ENCODE data around the gene SASH1.

The SASH1 gene

DNA sequence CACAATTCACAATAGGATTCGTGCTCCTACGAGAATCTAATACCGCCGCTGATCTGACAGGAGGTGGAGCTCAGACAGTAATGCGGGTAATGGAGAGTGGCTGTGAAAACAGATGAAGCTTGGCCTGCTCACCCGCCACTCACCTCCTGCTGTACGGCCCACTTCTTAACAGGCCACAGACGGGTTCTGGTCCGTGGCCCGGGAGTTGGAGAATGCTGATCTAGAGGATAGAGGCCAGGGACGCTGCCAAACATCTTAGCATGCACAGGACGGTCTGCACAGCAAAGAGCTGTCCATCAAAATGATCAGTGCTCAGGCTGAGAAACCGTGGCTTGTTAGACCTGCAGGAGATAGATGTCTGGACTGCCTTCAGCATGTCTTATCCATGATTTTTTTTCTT is 186.4 kb downstream of the SASH1 start:
- DNase-seq, result no peak

DNA sequence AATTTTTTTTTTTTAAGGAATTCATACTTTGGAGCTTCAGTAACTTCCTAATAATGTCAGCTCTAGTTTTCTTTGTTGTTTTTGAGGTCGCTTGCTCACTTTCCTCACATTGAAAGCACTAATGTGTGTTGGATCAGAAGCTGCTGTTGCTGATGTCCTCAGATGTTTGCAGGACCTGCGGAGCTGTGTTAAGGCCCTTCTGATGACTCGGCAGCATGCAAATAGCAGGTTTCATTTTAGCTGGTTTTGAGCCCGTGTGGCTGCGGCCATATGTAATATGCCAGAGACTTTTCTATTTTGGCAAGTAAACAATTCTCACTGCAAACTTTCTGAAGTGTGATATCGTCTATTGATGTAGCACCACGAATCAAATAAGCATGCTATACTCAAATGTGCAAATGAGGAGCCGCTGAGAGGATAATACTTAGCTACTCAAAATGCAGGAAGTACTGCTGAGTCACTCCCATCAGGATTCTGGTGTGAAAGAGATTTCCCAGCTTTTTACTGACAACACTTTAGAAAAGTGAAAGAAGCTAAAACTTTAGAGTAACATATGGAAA is 187.8 kb downstream of the SASH1 start:
- no peak for DNase-seq

DNA sequence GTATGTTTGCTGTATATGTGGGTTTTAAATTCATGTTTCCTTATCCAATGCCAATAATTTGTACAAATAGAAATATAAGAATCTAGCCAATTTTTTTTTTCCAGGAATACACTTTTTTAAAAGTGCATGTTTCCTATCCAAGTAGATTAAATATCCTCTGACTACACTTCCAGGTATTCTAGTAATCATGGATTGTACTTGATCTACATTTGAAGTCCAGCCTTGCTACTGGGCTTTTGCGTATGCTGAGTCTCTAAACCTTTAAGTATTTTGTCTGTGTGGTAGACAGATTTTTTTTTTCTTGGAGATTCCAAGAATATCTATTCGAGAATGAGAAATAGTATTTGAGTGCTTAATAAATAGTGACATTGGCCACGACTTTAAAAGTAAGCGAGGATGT is 188.3 kb downstream of the SASH1 start:
- DNase-seq, result no peak

DNA sequence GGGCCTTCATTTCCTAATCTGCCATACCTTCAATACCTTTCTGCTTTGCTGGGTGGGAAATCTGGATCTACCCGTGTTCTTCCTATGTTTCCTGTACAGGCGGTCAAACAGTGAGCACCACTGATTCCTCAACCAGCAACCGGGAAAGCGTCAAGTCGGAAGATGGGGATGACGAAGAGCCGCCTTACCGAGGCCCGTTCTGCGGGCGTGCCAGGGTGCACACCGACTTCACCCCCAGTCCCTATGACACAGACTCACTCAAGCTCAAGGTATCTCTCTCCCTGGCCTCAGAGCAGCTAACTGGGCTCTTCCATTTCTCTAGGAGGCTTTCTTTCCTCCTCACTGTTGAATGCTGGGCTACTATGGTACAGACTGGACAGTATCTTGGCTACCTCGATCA is 190.1 kb downstream of the SASH1 start:
- DNase-seq, result no peak

DNA sequence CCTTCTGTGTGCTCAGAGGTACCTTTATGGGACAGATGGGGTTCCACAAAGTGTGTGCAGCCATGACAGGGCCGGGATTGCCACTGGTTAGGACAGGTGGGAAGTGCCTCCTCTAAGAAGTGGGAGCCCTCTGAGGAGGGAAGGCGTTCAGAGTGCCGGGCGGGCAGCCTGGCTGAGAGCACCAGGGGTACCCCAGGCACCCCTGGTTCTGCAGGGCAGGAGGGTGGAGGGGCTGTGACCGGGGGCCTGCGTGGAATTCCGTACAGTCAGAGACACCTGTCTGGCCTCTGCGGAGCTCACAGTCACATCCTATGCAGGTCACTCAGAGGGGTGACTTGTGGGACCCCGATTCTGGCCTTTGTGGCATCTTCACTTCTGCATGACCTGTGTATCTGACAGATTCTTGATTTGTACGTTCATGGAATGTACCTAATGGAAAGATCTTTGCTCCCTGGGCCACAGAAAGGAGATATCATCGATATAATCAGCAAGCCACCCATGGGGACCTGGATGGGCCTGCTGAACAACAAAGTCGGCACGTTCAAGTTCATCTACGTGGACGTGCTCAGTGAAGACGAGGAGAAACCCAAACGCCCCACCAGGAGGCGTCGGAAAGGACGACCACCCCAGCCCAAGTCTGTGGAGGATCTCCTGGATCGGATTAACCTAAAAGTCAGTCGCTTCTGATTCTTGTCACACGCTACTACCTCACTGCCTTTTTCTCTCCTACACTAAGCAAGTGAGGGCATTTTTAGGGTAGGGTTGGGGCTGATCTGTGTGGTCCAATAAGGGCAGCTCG is 190.9 kb downstream of the SASH1 start:
- DNase-seq, result no peak

DNA sequence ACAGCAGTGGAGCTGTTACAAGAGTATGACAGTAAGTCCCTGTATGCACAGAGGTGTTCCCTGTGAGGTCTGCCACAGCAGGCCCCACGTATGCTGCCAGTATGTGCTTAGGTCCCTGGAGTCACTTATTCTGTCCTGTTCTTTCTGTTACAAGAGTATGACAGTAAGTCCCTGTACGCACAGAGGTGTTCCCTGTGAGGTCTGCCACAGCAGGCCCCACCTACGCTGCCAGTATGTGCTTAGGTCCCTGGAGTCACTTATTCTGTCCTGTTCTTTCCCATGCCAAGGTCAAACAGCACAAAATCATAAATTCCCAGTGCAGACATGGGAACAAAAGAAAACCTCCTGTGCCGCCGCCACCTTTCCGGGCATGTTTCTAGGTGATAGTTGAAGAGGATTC is 192.2 kb downstream of the SASH1 start:
- DNase-seq, result no peak

DNA sequence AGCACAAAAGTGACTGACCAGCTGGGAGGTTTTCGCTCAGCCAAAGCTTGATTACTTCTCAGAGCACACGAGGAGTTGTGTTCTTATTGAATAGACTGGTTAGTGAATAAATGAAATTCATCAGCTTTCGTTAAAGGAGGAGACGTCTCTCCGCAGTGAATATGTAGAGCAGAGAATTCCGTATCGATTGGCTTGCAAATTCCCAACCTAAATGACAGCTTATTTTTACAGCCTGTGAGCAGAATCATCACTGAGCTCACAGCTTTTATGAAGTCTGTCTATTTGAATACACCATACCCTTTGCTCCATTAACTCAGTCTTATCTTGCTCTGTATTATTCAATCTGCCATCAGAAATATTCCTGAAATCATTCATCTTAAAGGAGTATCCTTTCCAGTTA is 192.7 kb downstream of the SASH1 start:
- DNase-seq, result no peak

DNA sequence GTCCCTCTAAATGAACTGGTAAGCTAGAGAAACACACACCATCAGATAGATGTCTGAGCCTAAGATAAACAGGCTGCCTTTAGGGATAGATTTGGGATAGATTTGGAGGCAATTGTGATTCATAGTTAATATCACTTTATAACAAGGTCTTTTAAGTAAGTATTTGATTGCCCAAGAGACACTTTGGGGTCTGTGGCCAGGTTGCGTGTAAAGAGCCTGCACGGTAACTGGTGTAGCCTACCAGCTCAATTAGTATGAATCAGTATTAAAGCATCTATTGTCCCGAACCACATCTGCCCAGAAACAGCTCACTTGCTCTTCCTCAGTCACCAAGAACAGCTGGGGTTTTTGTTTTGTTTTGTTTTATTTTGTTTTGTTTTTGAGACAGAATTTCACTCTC is 193.3 kb downstream of the SASH1 start:
- DNase-seq, result no peak

DNA sequence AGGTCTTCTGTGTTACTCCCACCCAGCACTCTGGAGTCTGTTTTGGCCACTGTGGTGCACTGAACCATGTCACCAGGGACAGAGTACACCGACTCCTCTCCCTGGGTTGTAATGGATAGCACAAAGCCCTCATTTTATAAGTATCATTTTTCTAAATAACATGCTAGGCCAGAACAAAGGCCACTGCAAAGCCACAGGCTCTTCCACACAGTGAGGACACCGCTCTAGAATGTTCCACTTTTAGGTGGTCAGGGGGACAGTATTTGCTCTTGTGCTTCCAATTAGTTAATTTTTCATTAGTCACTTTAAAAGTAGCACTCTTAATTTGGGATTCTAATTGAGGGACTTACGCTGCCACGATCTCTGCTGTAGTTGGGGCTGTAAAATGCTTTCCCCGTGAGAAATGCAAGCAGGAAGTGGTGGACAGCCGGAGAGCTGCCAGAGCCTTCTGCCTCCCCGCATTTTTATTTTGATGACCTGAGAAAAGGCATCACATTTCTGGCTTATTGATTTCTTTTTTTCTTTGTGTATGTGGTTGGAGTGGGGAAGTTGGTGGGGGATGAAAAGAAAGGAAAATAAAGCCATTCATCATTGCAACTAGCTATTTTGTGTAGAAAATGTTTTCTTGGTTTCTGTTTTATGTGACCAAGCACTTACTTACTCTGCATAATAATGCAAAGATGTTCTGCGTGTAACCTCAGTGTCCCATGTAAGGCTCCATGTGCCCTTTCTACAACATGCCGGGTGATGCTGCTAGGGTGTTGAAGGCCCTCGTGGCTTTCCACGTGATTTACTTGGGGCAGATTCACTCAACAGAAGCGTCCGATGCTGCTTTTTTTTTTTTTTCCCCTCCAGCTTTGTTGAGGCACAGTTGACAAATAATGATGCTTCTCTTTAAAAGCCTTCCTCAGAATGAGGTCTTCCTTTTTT is 195.9 kb downstream of the SASH1 start:
- no peak for DNase-seq

DNA sequence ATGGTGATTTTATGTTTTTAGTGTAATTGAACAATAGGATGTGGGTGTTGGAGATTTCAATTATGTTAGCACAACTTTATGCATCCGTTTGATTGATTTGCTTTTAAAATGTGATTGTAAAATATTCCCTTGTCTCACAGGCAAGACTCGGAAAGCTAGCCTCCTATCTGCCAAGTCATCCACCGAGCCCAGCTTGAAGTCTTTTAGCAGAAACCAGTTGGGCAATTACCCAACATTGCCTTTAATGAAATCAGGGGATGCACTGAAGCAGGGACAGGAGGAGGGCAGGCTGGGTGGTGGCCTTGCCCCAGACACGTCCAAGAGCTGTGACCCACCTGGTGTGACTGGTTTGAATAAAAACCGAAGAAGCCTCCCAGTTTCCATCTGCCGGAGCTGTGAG is 200.9 kb downstream of the SASH1 start:
- DNase-seq, result no peak

DNA sequence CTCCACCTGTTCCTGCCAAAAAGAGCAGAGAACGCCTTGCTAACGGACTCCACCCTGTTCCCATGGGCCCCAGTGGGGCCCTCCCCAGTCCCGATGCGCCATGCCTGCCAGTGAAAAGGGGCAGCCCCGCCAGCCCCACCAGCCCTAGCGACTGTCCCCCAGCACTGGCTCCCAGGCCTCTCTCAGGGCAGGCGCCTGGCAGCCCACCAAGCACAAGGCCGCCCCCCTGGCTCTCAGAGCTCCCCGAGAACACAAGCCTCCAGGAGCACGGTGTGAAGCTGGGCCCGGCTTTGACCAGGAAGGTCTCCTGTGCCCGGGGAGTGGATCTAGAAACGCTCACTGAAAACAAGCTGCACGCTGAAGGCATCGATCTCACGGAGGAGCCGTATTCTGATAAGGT is 201.8 kb downstream of the SASH1 start:
- DNase-seq, result no peak

DNA sequence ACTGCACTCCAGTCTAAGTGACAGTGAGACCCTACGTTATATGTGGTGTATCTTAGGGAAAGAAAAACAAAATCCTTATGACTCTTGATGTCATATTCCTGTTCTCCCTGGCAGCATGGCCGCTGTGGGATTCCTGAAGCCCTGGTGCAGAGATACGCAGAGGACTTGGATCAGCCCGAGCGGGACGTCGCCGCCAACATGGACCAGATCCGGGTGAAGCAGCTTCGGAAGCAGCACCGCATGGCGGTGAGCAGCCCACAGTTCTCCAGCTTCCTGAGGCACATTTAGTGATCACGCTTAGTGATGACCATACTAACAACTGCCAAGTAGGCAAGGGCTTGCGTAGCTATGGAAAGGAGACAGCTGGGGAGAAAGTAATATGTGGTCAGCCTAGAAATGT is 203.3 kb downstream of the SASH1 start:
- DNase-seq, result no peak

DNA sequence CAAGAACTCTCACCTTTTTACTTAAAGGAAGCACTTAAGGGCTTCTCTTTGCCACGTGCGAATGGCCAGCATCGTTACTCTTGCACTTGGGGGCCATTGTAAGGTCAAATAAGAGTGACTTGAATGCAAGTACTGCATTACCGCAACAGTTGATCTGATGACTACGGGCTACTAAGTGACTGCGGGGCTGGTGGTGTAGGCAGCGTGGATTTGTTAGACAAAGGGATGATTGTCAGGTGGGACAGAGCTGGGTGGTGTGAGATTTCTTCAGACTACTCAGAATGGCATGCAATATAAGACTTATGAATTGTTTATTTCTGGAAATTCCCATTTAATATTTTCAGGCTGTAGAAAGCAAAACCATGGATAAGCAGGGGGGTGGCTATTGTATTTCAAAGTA is 204.5 kb downstream of the SASH1 start:
- DNase-seq, result no peak

DNA sequence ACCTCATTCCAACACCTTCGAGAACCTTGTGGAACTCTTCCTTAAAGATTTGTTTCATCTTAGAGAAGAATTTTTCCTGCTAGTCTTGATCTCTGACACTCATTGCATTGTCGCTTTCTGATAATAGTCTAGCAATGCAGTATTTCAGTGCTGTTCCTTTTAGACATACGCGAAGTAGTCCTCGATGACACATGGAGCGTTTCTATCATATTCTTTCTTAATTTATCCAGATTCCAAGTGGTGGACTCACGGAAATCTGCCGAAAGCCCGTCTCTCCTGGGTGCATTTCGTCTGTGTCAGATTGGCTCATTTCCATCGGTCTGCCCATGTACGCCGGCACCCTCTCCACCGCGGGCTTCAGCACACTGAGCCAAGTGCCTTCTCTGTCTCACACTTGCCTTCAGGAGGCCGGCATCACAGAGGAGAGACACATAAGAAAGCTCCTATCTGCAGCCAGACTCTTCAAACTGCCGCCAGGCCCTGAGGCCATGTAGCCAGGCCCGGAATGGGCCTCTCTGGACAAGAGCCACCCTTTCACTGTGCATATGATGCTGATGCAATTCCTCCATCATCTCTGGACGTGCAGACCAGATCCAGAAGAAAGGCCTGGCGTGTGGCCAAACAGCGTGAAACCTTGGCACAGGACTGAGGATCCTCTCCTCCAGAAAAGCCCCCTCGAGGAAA is 205.6 kb downstream of the SASH1 start:
- DNase-seq, result no peak

DNA sequence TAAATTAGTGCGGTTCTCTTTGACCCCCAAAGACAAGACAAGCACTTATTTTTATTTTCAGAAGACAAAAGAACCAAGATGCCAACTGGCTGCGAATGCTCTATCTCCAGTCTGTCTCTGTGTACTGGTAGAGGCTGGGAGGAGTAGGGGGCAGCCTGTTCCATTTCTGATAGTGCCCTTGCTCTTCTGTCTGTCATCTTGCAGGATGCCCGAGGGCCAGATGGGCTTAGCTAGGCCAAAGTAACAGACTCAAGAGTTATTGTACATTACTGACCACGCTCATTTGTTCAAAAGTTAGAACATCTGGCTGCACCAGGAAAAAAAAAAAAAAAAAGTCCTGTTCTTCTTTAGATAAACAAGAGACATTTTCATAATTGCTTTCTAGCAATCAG is 206.1 kb downstream of the SASH1 start:
- no peak for DNase-seq

DNA sequence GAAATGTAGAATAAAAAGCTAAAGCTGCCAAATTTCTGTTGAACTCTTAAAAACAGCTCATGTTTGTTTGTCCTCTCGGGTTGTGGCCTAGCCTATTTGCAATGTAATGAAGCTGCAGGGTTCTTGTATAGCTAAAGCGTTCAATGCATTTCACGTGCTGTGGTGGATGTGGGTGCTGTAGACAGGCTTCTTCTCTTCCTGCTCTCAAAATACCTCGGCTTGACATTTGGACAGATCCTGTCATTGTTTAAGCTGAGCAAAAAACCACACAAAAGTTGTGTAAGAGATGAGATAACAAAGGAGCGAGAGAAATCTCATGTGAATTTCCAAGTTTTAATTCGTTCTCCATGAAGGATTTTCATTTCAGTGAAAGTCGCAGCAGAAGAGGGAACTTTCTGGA is 207.9 kb downstream of the SASH1 start:
- no peak for DNase-seq

DNA sequence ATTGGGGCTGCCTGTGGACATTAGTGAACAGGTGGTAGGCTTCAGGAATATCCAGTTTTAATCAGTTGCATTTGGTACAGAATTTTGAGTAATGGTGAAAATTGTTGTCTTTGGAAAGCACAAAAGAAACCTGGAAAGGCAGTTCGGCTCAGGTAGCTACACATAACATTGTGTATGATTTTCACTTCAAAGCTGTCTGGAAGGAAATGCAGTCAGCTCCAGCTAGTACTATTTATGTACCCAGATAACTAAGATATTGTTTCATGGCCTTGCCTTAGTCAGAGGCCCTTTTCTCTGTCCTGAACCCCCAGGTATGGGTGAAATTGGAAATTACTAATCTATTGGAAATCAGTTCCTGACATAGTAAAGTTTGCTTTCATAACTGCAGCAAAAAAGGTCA is 208.6 kb downstream of the SASH1 start:
- no peak for DNase-seq

DNA sequence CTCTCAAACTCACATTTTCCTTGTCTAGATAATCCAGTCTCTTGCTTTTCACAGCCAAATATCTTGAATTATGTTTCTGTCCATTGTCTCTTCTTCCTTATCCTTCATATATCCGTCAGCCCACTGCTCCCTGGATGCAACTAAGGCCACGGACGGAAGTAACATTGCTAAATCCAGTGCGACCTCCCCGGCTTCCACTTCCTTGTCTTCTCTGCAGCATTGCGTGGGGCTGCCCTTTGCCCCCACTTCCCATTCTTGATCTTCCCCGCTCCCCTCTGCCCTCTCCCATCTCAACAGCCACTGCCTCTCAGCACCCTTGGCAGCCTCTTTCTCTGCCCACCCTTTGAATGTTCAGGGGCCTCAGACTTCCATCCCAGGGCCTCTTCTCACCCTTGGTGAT is 213.8 kb downstream of the SASH1 start:
- DNase-seq, result no peak

DNA sequence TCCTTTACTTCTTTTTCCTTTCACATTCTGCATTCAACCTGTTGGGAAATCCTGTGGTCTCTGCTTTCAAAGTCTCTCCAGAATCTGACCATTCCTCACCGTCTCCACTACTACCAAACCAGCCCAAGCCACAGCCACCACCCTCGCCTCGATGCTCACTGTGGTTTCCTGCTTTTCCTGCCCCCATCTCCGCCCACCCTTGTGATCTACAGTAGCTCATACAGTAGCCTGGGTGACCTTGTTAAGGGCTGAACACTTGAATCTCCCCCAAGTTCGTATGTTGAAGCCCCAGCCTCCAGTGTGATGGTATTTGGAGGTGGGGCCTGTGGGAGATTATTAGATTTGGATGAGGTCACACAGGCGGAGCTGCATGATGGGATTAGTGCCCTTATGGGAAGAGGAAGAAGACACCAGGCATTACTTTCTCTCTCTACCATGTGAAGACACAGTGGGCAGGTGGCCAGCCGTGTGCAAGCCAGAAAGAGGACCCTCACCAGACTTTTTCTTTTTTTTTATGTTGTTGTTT is 215.2 kb downstream of the SASH1 start:
- peak; percentile 60 for DNase-seq

DNA sequence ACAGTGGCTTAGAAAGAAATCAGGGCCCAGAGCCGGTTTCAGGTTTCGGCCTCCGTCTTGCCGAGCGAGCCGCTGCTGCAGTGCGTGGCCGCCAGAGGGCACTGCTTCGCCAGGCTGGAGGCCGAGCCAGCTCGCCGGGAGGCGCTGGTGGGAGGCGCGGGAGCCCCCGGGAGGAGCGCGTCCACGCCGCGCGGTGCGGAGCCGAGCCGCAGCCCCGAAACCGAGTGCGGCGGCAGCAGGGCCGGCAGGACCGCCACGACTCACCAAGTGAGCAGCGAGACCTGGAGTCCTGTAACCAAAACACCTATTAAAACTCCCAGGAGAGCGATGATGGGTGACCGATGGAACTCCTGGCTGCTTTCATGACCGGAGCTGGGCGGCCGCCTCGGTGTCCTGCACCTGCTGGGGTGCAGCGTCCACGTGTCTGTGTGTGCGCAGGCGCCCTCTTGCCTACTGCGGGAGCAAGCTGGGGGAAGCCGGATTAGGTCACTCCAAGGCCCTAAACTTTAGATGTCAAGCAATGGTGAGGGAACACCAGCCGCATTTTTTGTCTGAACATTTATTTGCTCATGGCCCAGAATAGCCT is 217.3 kb downstream of the SASH1 start:
- DNase-seq, result no peak

DNA sequence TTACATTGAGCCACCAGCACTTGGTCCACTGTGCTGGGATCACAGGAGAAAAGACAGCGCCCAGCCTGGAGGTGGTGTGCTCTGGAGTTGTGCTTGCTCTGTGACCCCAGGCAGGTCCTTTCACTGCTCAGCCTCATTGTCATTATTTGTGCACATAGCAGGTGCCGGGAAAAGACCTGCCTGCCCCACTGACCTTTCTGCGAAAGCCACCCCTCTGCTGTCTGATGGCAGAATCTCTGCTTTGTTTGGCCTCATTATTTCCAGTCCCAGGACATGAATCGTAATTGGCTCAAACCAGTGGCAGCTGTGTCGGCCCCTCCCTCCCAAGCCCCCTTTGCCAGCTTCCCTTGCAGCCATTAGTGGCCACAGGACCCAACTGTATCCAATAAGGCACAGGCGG is 219.0 kb downstream of the SASH1 start:
- DNase-seq, result no peak

DNA sequence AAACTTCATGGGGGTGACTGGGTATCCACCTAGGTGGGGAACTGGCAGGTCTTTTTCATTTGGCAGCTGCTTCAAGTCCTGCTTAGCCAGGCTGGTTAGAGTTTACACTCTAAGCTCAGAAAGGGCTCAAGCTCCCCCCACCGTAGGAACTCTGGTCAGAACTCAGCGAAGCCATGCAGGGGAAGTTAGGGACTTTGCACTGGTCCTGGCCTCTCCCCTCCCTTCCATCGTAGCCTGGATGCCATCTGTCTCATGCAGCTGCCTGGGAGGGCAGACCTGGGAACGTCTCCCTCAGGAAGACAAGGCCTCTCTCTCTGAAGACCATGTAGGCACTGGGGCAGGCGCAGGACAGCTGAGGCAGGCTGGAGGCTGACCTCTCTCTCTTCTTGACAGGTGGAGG is 220.4 kb downstream of the SASH1 start:
- no peak for DNase-seq

Data from KG1 (cell line).